Ishikawa (cell line): ENCODE measurements around the gene TPD52L2.

Experiments used
- CEBPB ChIP-seq: IDR thresholded peaks from 2 replicates; pipeline ENCODE4 v1.6.1; 2012
- CREB1 ChIP-seq: IDR thresholded peaks from 2 replicates; pipeline ENCODE4 v1.6.1; 2012; ENCODE audit warnings: low read depth
- EGR1 ChIP-seq: IDR thresholded peaks from 2 replicates; pipeline ENCODE4 v1.6.1; 2012
- EP300 ChIP-seq: IDR thresholded peaks from 2 replicates; pipeline ENCODE4 v1.6.1; 2012; ENCODE audit warnings: borderline replicate concordance
- RAD21 ChIP-seq: IDR thresholded peaks from 2 replicates; pipeline ENCODE4 v1.6.1; 2012; ENCODE audit warnings: low read depth
- TAF1 ChIP-seq: IDR thresholded peaks from 2 replicates; pipeline ENCODE4 v1.6.1; 2012; ENCODE audit warnings: low read depth, mild to moderate bottlenecking
- TCF12 ChIP-seq: IDR thresholded peaks from 2 replicates; pipeline ENCODE4 v1.6.1; 2012; ENCODE audit warnings: low read depth
- YY1 ChIP-seq: IDR thresholded peaks from 2 replicates; pipeline ENCODE4 v1.6.1; 2012; ENCODE audit warnings: low read depth
- TF ChIP-seq, protein P1 (sequence below): IDR thresholded peaks from 2 replicates; pipeline ENCODE4 v1.6.1; 2012
- TF ChIP-seq, protein P2 (sequence below): IDR thresholded peaks from 2 replicates; pipeline ENCODE4 v1.6.1; 2012; ENCODE audit warnings: low read depth, mild to moderate bottlenecking

DNA sequence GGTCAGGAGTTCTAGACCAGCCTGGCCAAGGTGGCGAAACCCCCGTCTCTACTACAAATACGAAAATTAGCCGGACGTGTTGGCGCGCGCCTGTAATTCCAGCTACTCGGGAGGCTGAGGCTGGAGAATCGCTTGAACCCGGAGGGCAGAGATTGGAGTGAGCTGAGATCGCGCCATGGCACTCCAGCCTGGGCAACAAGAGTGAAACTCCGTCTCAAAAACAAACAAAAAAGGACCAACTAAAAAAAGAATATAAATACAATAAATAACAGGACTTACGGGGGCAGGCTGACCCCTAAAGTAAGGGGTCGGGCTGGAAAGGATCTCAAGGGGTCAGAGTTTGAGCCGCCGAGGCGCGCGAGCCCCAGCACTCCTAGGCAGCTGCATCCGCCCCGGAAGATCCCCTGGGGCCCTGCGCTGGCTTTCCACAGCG, 509 bp upstream of the TPD52L2 start:
- TF ChIP-seq CEBPB: no peak
- no peak for TF ChIP-seq YY1
- no peak for TF ChIP-seq EP300
- TF ChIP-seq, protein P1, sequence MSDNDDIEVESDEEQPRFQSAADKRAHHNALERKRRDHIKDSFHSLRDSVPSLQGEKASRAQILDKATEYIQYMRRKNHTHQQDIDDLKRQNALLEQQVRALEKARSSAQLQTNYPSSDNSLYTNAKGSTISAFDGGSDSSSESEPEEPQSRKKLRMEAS: no peak
- no peak for TF ChIP-seq RAD21
- no peak for TF ChIP-seq EGR1
- no peak for TF ChIP-seq TAF1
- no peak for TF ChIP-seq CREB1
- TF ChIP-seq, protein P2, sequence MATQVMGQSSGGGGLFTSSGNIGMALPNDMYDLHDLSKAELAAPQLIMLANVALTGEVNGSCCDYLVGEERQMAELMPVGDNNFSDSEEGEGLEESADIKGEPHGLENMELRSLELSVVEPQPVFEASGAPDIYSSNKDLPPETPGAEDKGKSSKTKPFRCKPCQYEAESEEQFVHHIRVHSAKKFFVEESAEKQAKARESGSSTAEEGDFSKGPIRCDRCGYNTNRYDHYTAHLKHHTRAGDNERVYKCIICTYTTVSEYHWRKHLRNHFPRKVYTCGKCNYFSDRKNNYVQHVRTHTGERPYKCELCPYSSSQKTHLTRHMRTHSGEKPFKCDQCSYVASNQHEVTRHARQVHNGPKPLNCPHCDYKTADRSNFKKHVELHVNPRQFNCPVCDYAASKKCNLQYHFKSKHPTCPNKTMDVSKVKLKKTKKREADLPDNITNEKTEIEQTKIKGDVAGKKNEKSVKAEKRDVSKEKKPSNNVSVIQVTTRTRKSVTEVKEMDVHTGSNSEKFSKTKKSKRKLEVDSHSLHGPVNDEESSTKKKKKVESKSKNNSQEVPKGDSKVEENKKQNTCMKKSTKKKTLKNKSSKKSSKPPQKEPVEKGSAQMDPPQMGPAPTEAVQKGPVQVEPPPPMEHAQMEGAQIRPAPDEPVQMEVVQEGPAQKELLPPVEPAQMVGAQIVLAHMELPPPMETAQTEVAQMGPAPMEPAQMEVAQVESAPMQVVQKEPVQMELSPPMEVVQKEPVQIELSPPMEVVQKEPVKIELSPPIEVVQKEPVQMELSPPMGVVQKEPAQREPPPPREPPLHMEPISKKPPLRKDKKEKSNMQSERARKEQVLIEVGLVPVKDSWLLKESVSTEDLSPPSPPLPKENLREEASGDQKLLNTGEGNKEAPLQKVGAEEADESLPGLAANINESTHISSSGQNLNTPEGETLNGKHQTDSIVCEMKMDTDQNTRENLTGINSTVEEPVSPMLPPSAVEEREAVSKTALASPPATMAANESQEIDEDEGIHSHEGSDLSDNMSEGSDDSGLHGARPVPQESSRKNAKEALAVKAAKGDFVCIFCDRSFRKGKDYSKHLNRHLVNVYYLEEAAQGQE: no peak
- no peak; the same call in 1 of the 2 replicates for TF ChIP-seq TCF12
